HG03571 (cell line): ENCODE results near the gene MYH13.
"Not testable (repeated sequence)": the region's sequence is repeated elsewhere in the genome, so short reads cannot be mapped to it uniquely, and the experiment has no call there.

ENCODE experiments used
- ATAC-seq: cut with Tn5 transposase; IDR thresholded peaks from one replicate; pipeline ENCODE4 v1.9.1; 2021; ENCODE audit not compliant: unreplicated experiment

MYH13 gene

GRCh38 chr17:10305398-10305797 is 67.4 kb downstream of the MYH13 start:
- ATAC-seq = no peak

- no peak for ATAC-seq
Observed at GRCh38 chr17:10304758-10305300, 68.0 kb downstream of the MYH13 start.

DNA sequence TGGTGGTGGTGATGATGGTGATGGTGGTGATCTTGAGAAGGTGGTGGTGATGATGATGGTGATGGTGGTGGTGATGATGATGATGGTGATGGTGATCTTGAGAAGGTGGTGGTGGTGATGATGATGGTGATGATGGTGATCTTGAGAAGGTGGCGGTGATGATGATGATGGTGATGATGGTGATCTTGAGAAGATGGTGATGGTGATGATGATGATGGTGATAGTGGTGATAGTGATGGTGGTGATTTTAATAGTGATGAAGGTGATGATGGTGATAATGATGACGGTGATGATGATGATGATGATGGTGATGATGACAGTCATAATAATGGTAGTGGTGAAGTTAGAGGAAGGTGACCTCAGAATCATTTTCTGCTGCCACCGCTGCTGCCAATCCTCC is 75.1 kb downstream of the MYH13 start:
- no peak for ATAC-seq

DNA sequence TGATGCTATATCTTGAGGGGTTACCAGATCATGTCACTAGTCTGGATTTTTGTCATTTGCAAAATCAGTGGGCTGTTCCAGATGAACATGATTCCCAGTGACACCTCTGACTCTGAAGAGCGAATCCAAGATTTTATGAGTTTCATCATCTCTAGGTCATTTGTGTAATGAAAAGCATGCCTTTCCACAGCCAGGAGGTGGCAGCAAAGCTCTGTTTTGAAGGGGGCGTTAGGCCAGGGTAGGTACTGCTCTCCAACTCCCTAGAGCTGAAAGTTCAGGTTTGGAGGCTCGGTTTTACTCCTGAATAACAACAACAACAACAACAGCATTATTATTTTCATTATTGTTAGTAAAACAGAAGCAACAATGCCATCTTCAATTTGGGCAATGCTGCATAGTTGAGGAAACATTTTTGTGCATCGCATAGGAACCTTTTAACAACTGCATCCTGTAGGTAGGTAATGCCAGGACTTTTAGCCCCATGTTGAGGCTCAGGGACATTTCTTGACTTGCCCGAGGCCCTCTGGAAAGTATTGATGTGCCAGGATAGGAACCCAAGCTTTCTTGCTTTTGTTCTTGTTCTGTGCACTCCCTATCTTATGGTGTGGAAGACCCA is 77.0 kb downstream of the MYH13 start:
- ATAC-seq = no peak

DNA sequence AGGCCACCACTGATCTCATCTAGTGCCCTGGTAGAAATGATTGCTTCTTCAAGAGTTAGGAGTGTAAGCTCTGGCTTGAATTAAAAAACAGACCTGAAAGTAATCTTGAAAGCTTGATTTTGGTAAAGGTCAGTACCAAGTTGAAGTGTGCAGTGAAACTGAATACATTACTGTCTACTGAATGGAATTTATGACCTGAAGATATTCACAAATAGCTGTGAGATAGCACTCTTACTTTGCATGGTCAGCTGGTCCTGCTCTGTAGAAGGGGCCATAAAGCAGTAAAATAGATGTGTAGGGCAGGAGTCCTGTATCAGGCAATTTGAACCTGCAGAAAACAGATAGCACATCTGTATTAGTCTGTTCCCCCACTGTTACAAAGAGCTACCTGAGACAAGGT is 78.6 kb downstream of the MYH13 start:
- no peak for ATAC-seq

- no peak for ATAC-seq
Observed at GRCh38 chr17:10292057-10292937, 80.5 kb downstream of the MYH13 start.

DNA sequence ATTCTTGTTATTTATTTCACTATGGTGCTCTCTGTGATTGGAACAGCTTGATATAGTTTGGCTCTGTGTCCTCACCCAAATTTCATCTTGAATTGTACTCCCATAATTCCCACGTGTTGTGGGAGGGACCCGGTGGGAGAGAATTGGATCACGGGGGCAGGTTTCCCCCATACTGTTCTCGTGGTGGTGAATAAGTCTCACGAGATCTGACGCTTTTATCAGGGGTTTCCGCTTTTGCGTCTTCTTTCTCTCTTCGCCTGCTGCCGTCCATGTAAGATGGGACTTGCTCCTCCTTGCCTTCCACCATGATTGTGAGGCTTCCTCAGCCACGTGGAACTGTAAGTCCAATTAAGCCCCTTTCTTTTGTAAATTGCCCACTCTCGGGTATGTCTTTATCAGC is 81.2 kb downstream of the MYH13 start:
- ATAC-seq = not testable (repeated sequence)

DNA sequence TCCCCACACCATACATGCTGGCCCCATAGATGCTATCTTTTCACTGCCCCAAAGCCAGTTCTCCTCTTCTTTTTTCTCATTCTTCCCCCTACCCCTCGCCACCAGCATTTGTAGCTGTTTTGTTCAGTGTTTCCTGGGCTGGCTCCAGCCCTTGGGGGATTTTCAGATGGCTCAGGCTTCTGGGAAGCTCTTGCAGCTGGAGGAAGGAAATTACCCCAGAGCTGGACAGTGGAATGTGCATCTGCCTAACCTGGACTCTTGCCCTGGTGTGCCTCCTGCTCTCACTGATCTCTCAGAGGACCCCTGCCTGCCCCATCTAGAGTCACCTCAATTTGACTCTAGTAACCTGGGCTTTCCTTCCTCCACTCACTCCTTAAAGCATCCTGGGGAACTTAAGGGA is 82.8 kb downstream of the MYH13 start:
- no peak for ATAC-seq

DNA sequence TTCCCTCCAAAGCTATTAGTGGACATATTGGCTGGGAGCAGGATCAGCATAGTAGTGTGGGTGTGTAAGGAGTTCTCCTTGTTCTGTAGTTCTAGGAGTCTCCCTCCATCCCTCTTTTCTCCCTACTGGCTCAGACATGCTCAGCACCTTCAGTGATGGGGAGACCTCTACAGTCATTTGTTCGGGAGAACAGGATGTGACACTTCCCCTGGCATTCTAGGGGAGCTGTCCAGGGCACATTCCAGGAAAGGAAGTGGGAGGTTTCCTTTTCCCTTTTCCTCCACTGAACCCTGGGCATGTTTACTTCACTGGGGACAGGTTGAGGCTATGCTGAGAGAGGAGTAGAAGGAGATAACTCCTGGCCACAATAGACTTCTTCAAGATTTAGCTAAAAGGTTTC is 86.5 kb downstream of the MYH13 start:
- no peak for ATAC-seq

- ATAC-seq = no peak
Observed at GRCh38 chr17:10285896-10286295, 86.9 kb downstream of the MYH13 start.

DNA sequence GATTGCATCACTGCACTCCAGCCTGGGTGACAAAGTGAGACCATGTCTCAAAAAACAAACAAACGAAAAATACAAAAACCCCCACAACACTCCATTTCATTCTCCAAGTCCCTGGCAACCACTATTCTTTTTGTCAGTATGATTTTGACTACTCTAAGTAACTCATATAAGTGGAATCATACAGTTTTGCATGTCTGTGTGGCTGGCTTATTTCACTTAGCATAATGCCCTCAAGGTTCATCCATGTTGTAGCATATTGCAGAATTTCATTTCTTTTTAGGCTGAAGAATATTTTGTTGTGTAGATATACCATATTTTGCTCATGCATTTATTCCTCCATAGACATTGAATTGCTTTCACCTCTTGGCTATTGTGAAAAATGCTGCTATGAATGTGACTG is 92.7 kb downstream of the MYH13 start:
- ATAC-seq = no peak

- no peak for ATAC-seq
Observed at GRCh38 chr17:10278218-10278617, 94.6 kb downstream of the MYH13 start.

GRCh38 chr17:10276436-10276835 is 96.4 kb downstream of the MYH13 start:
- ATAC-seq = no peak

GRCh38 chr17:10275418-10275817 is 97.4 kb downstream of the MYH13 start:
- no peak for ATAC-seq

GRCh38 chr17:10271106-10271562 is 101.7 kb downstream of the MYH13 start:
- ATAC-seq = no peak

DNA sequence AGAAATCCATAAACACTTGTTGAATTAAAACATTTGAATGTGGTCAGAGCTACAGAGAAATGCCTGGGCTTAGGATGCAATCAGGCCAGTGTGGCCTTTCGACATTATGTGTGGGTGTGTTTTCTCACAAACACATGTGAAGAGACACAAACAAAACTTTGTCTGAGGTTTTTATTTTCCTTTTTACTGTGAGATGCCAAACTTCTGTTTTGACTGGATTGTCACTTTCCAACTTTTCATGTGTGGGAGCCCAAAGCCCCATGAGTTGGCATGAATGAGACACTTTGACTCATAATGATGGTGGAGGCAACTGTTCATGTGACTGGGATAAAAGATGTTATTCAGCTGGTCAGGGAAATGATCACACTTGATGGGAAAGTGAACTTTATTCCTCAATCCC is 102.5 kb downstream of the MYH13 start:
- ATAC-seq = no peak

GRCh38 chr17:10268005-10268404 is 104.8 kb downstream of the MYH13 start:
- no peak for ATAC-seq

GRCh38 chr17:10266296-10266876 is 106.4 kb downstream of the MYH13 start:
- ATAC-seq = no peak

- no peak for ATAC-seq
Observed at GRCh38 chr17:10265100-10265810, 107.6 kb downstream of the MYH13 start.

DNA sequence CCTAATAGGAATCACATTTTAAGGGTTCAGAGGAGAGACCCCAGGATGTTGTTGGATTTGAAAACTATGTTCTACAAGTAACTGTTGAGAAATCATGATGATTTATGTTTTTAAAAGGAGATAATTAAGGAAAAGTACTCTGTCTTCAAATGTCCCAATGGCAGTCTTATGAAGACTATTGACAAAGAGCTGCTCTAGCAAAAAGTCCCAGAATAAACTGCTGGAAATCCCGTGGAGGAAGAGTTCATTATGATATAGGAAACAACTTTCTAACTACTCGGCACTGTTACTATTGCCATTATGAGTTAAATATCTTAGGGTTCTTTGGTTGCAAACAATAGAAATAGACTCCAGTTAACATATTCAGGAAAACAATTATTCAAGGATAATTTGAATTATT is 108.8 kb downstream of the MYH13 start:
- ATAC-seq = no peak

GRCh38 chr17:10262451-10262850 is 110.4 kb downstream of the MYH13 start:
- ATAC-seq = no peak
